HEK293T (cell line): ENCODE results near the gene TRIOBP.

Experiments
- ARNT ChIP-seq: fragments of 450-650 bp; IDR thresholded peaks from 2 replicates; pipeline ENCODE4 v1.6.1; 2017; ENCODE audit warnings: mild to moderate bottlenecking
- ELF4 ChIP-seq: fragments of 450-650 bp; IDR thresholded peaks from 2 replicates; pipeline ENCODE4 v1.6.1; 2017; ENCODE audit warnings: antibody characterized with exemption
- FOXA1 ChIP-seq: fragments of 450-650 bp; IDR thresholded peaks from 2 replicates; pipeline ENCODE4 v1.6.1; 2016; ENCODE audit warnings: mild to moderate bottlenecking
- FOXK2 ChIP-seq: fragments of 450-650 bp; IDR thresholded peaks from 2 replicates; pipeline ENCODE4 v1.6.1; 2016; ENCODE audit warnings: mild to moderate bottlenecking
- FOXM1 ChIP-seq: fragments of 450-650 bp; IDR thresholded peaks from 2 replicates; pipeline ENCODE4 v1.6.1; 2017; ENCODE audit warnings: mild to moderate bottlenecking, borderline replicate concordance
- HDGF ChIP-seq: fragments of 450-650 bp; IDR thresholded peaks from 2 replicates; pipeline ENCODE4 v1.6.1; 2017; ENCODE audit warnings: antibody characterized with exemption, borderline replicate concordance
- L3MBTL2 ChIP-seq: fragments of 450-650 bp; conservative IDR thresholded peaks from 2 replicates; pipeline ENCODE4 v1.6.1; 2016; ENCODE audit warnings: mild to moderate bottlenecking
- LEF1 ChIP-seq: fragments of 450-650 bp; IDR thresholded peaks from 2 replicates; pipeline ENCODE4 v1.6.1; 2017; ENCODE audit warnings: mild to moderate bottlenecking, borderline replicate concordance
- NFRKB ChIP-seq: fragments of 450-650 bp; IDR thresholded peaks from 2 replicates; pipeline ENCODE4 v1.6.1; 2016; ENCODE audit warnings: mild to moderate bottlenecking, moderate library complexity
- PKNOX1 ChIP-seq: fragments of 450-650 bp; IDR thresholded peaks from 2 replicates; pipeline ENCODE4 v1.6.1; 2016
- SP1 ChIP-seq: fragments of 450-650 bp; IDR thresholded peaks from 2 replicates; pipeline ENCODE4 v1.6.1; 2017
- SUZ12 ChIP-seq: fragments of 450-650 bp; IDR thresholded peaks from 2 replicates; pipeline ENCODE4 v1.6.1; 2016; ENCODE audit warnings: mild to moderate bottlenecking
- TARDBP ChIP-seq: fragments of 450-650 bp; IDR thresholded peaks from 2 replicates; pipeline ENCODE4 v1.6.1; 2016

DNA sequence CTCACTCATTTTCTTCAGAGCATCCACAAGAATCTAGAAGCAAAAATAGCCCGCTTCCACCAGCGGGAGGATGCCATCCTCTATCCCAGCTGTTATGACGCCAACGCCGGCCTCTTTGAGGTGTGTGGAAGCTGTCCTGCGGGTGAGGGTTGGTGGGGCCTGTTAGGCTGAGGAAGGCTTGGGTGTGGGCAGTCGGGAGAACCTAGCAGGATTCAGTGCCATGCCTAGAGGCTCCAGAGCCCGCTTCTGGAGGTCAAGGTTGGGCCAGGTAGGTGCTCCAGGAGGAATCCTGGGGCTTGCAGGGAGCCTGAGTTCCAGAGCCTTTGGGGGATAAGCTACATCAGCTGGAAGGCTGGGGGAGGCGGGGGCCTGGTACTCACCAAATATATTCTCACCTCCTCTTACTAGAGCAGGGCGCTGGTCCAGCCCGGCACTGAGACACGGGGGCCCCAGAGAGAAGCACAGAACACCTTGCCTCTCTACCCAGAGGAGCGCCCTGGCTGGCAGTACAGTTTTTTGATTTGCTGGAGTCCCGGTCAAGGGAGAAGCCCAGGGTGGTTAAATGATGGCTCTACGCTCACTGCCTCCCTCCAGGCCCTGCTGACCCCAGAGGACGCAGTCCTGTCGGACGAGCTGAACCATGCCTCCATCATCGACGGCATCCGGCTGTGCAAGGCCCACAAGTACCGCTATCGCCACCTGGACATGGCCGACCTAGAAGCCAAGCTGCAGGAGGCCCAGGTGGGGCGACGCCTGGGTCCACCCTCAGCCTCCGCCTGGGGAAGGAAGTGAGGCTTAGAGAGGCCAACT is 116.2 kb downstream of the TRIOBP start:
- no peak for TF ChIP-seq FOXM1
- TF ChIP-seq NFRKB = no peak
- TF ChIP-seq SP1 = no peak
- TF ChIP-seq HDGF = no peak
- TF ChIP-seq FOXA1 = no peak
- TF ChIP-seq PKNOX1 = no peak
- no peak for TF ChIP-seq TARDBP
- TF ChIP-seq SUZ12 = no peak
- no peak for TF ChIP-seq FOXK2
- TF ChIP-seq ELF4 = no peak
- no peak for TF ChIP-seq LEF1
- no peak for TF ChIP-seq L3MBTL2
- TF ChIP-seq ARNT = no peak
